Lung microvascular endothelial cell (primary cell): ENCODE data around the gene RBCK1. TPM values are rescaled to one million over a fixed set of nuclear protein-coding genes. Genes with fewer than 3 reads are reported as not detected.
A peak's percentile ranks its signal among the peaks of the same experiment; 100 is the strongest.
"Not testable (repeated sequence)": the region's sequence is repeated elsewhere in the genome, so short reads cannot be mapped to it uniquely, and the experiment has no call there.

Source experiments
- DNase-seq, 2 donors: peaks; one replicate each; pipeline versions ENCODE4 v3.0.0 to v3.0.0-alpha.2; 2010; ENCODE audit warnings: low read depth in 2 of 2
- total RNA-seq: library from RNA; depleted of rRNA; stranded (reverse); fragments of >200 nt; gene quantifications from 2 replicates; pipeline ENCODE4 v1.2.1, GENCODE V29; 2014

RBCK1 gene
- total RNA-seq, 1 donor from 2014 or later = 76.6 TPM

GRCh38 chr20:434661-435419 is 26.7 kb downstream of the RBCK1 start:
- no peak for DNase-seq

- no peak for DNase-seq
These were observed 27.5 kb downstream of the RBCK1 start for GRCh38 chr20:435558-435957.

- no peak for DNase-seq
These were observed 28.4 kb downstream of the RBCK1 start for GRCh38 chr20:436476-436875.

GRCh38 chr20:437787-438486 is 29.8 kb downstream of the RBCK1 start:
- DNase-seq = no peak

GRCh38 chr20:438571-439469 is 30.7 kb downstream of the RBCK1 start:
- DNase-seq = peak; percentile 34 to 50

- DNase-seq = no peak
These were observed 32.0 kb downstream of the RBCK1 start for GRCh38 chr20:440148-440547.

GRCh38 chr20:440636-441035 is 32.5 kb downstream of the RBCK1 start:
- DNase-seq = no peak

- no peak for DNase-seq
These were observed 35.2 kb downstream of the RBCK1 start for GRCh38 chr20:443223-443775.

- no peak for DNase-seq
These were observed 36.0 kb downstream of the RBCK1 start for GRCh38 chr20:444117-444516.

- DNase-seq = peak in 1 of 2 donors; percentile 83
These were observed 36.8 kb downstream of the RBCK1 start for GRCh38 chr20:444862-445426.

- DNase-seq = peak in 1 of 2 donors; percentile 16
These were observed 37.6 kb downstream of the RBCK1 start for GRCh38 chr20:445514-446336.

- DNase-seq = not testable (repeated sequence)
These were observed 43.9 kb downstream of the RBCK1 start for GRCh38 chr20:452021-452420.

- no peak for DNase-seq
These were observed 46.9 kb downstream of the RBCK1 start for GRCh38 chr20:454951-455350.

- peak; percentile 23 to 61 for DNase-seq
These were observed 50.7 kb downstream of the RBCK1 start for GRCh38 chr20:458776-459175.

- peak in 1 of 2 donors; percentile 5 for DNase-seq
These were observed 52.1 kb downstream of the RBCK1 start for GRCh38 chr20:460180-460579.

GRCh38 chr20:460707-461106 is 52.6 kb downstream of the RBCK1 start:
- peak; percentile 11 to 30 for DNase-seq

- DNase-seq = peak; percentile 44 to 64
These were observed 53.4 kb downstream of the RBCK1 start for GRCh38 chr20:461254-462198.

GRCh38 chr20:462199-462991 is 54.3 kb downstream of the RBCK1 start, which contains the start of gene TBC1D20:
Gene TBC1D20 (minus strand): TSS chr20:462533. CDS start chr20:462405, 128 bp downstream.
- peak; percentile 84 to 90 for DNase-seq
